GM12878 (cell line): ENCODE data around the gene TNFRSF8. TPM values are rescaled to one million over a fixed set of nuclear protein-coding genes. Genes with fewer than 3 reads are reported as not detected.
A peak's percentile ranks its signal among the peaks of the same experiment; 100 is the strongest.

ENCODE experiments used
- ATAC-seq: fragments of 200-7000 bp; cut with Tn5 transposase; 3 replicates; pipeline ENCODE4 v1.9.1; 2020; ENCODE audit warnings: mild to moderate bottlenecking, moderate library complexity
- BruUV-seq: library from RNA; stranded (reverse); fragments of 400-500 nt; replicated peaks from 2 replicates; lab custom pipeline; 2021; lab: Mats Ljungman, UMichigan
- CTCF ChIA-PET: fragments of 300-600 bp; sonication (Branson Sonifier 250); formaldehyde crosslinking; extraction: SDS; loops from one replicate; lab custom pipeline; 2021; ENCODE audit warnings: inconsistent platforms; lab: Yijun Ruan, JAX
- POLR2A ChIA-PET: fragments of 350-600 bp; formaldehyde crosslinking; extraction: SDS; loops from one replicate; lab custom pipeline; 2021; ENCODE audit warnings: inconsistent platforms; lab: Charles Lee
- RAD21 ChIA-PET: fragments of 300-600 bp; sonication (Branson Sonifier 250); formaldehyde crosslinking; loops from one replicate; lab custom pipeline; 2023; ENCODE audit warnings: antibody characterized with exemption; ENCODE audit not compliant: unreplicated experiment; lab: Charles Lee
- SMC1A ChIA-PET: fragments of 300-600 bp; sonication (Branson Sonifier 250); formaldehyde crosslinking; loops from one replicate; lab custom pipeline; 2023; ENCODE audit not compliant: unreplicated experiment, uncharacterized antibody; lab: Charles Lee
- DNase-seq: peaks from one replicate; pipeline ENCODE4 v3.0.0-alpha.2; 2011; ENCODE audit warnings: low read depth, low spot score
- FAIRE-seq: peaks from 3 replicates; lab custom pipeline; 2011; peaks lifted over from hg19 to GRCh38; lab: Jason Lieb, UNC
- H2AFZ ChIP-seq: 2 replicates; pipeline ENCODE4 v1.6.0; 2011; ENCODE audit warnings: low read depth, low read length, control low read depth; ENCODE audit not compliant: control insufficient read depth
- H3K27ac ChIP-seq: 2 replicates; pipeline ENCODE4 v1.5.1; 2011; ENCODE audit warnings: control low read depth; ENCODE audit not compliant: control insufficient read depth, insufficient read depth
- H3K27me3 ChIP-seq, 2 experiments: replicated peaks in 1 of 2; 2 replicates each; pipeline versions ENCODE4 v1.6.0 to v1.6.1; 2011; ENCODE audit warnings: low read length in 1 of 2; ENCODE audit not compliant: control insufficient read depth in 2 of 2, insufficient read depth in 2 of 2
- H3K36me3 ChIP-seq, 2 experiments: 2 replicates each; pipeline ENCODE4 v1.5.1; 2011; ENCODE audit warnings: low read length in 1 of 2; ENCODE audit not compliant: control insufficient read depth in 2 of 2, insufficient read depth in 2 of 2
- H3K4me1 ChIP-seq: 2 replicates; pipeline ENCODE4 v1.6.1; 2011; ENCODE audit warnings: mild to moderate bottlenecking, low read length, moderate library complexity, mixed read lengths; ENCODE audit not compliant: control insufficient read depth, insufficient read depth
- H3K4me2 ChIP-seq: 2 replicates; pipeline ENCODE4 v1.6.0; 2011; ENCODE audit warnings: control low read depth; ENCODE audit not compliant: control insufficient read depth, insufficient read depth
- H3K4me3 ChIP-seq: fragments of 200-600 bp; sonication (generic); 2 replicates; pipeline ENCODE4 v1.5.1; 2016
- H3K79me2 ChIP-seq: 2 replicates; pipeline ENCODE4 v1.6.0; 2011; ENCODE audit warnings: low read length; ENCODE audit not compliant: control insufficient read depth, insufficient read depth
- H3K9ac ChIP-seq: 2 replicates; pipeline ENCODE4 v1.8.0; 2011; ENCODE audit warnings: low read length, control low read depth, mixed read lengths; ENCODE audit not compliant: control insufficient read depth, insufficient read depth
- H3K9me3 ChIP-seq: replicated peaks from 3 replicates; pipeline ENCODE4 v1.5.1; 2011; ENCODE audit warnings: mild to moderate bottlenecking, low read length; ENCODE audit not compliant: control insufficient read depth, insufficient read depth
- H4K20me1 ChIP-seq: 2 replicates; pipeline ENCODE4 v1.6.0; 2011; ENCODE audit not compliant: control insufficient read depth, insufficient read depth
- BACH1 ChIP-seq: fragments of 450-650 bp; IDR thresholded peaks from 2 replicates; pipeline ENCODE4 v1.6.1; 2017; ENCODE audit warnings: mild to moderate bottlenecking, borderline replicate concordance
- CBX3 ChIP-seq: fragments of 200-600 bp; sonication (generic); IDR thresholded peaks from 2 replicates; pipeline ENCODE4 v1.6.1; 2016; ENCODE audit warnings: low read depth, borderline replicate concordance
- CEBPB ChIP-seq, 2 experiments: fragments of 150-350 bp in 1 of 2; IDR thresholded peaks; 2 replicates each; pipeline ENCODE4 v1.6.1; 2012 to 2014; ENCODE audit warnings: low read depth in 2 of 2, low read length in 2 of 2, borderline replicate concordance in 1 of 2, inconsistent platforms in 1 of 2
- HCFC1 ChIP-seq: fragments of 150-350 bp; IDR thresholded peaks from 2 replicates; pipeline ENCODE4 v1.6.1; 2014; ENCODE audit warnings: low read length
- IRF4 ChIP-seq: IDR thresholded peaks from 2 replicates; pipeline ENCODE4 v1.6.1; 2011; ENCODE audit warnings: low read depth, low read length
- NR2C1 ChIP-seq: fragments of 450-650 bp; IDR thresholded peaks from 2 replicates; pipeline ENCODE4 v1.6.1; 2017; ENCODE audit warnings: antibody characterized with exemption, mild to moderate bottlenecking, moderate library complexity
- POLR2AphosphoS5 ChIP-seq: IDR thresholded peaks from 2 replicates; pipeline ENCODE4 v1.6.1; 2011; ENCODE audit warnings: mild to moderate bottlenecking, low read length, inconsistent platforms
- POU2F2 ChIP-seq: IDR thresholded peaks from 3 replicates; pipeline ENCODE4 v1.6.1; 2011; ENCODE audit warnings: low read depth, mild to moderate bottlenecking, low read length, borderline replicate concordance
- RCOR1 ChIP-seq: conservative IDR thresholded peaks from 2 replicates; pipeline ENCODE4 v1.6.1; 2012; ENCODE audit warnings: low read depth, low read length, improper control_type of control experiment
- SMAD1 ChIP-seq: fragments of 450-650 bp; IDR thresholded peaks from 2 replicates; pipeline ENCODE4 v1.6.1; 2018; ENCODE audit warnings: mild to moderate bottlenecking, low read depth; ENCODE audit not compliant: partially characterized antibody
- SMAD5 ChIP-seq: IDR thresholded peaks from 2 replicates; pipeline ENCODE4 v1.6.1; 2016; ENCODE audit warnings: antibody characterized with exemption, low read depth
- SREBF2 ChIP-seq: IDR thresholded peaks from 2 replicates; pipeline ENCODE4 v1.6.1; 2012; ENCODE audit warnings: mild to moderate bottlenecking, low read length
- STAT3 ChIP-seq: IDR thresholded peaks from 2 replicates; pipeline ENCODE4 v1.6.1; 2011; ENCODE audit warnings: low read depth, low read length, improper control_type of control experiment
- WGBS: methylation state at CpG from one replicate; pipeline ENCODE4 v1.1.6; 2016; ENCODE audit warnings: low lambda C conversion rate; ENCODE audit not compliant: insufficient replicate concordance, insufficient coverage; ENCODE audit errors: missing lambda C conversion rate; 5-methylcytosine and 5-hydroxymethylcytosine counted together
- in situ Hi-C: fragments of 300-500 bp; cut with MboI; formaldehyde crosslinking; loops from 9 replicates; pipeline ENCODE4 v1.14.3; 2018; ENCODE audit warnings: mixed read lengths
- intact Hi-C: fragments of 100-400 bp; cut with micrococcal nuclease; formaldehyde crosslinking; loops from one replicate; pipeline ENCODE4 v1.14.2; 2022; ENCODE audit not compliant: unreplicated experiment
- polyA plus RNA-seq, 11 experiments: library from polyadenylated mRNA; depleted of rRNA in 4 of 11; unstranded in 6 of 11; stranded (reverse) in 5 of 11; fragments of >200 nt; fragmentation: Nextera tagmentation in 4 of 11; fragmentation: Illumina TruSeq in 1 of 11; extraction: Ambion mirVana in 4 of 11; extraction: Trizol in 1 of 11; gene quantifications; 1 replicate in 1 of 11; 2 replicates in 10 of 11; pipeline versions ENCODE4 v1.2.1 to v1.2.3, GENCODE V29; 2011 to 2016; ENCODE audit warnings: inconsistent platforms in 2 of 11, missing spikeins in 2 of 11, low read depth in 1 of 11
- total RNA-seq, 4 experiments: library from RNA; depleted of rRNA in 3 of 4; stranded (reverse); fragments of >200 nt in 3 of 4; fragmentation: Illumina TruSeq in 1 of 4; extraction: Trizol in 1 of 4; gene quantifications; 2 replicates each; pipeline versions ENCODE4 v1.2.1 to v1.2.3, GENCODE V29; 2013 to 2021
- TF ChIP-seq, protein P1 (sequence below): IDR thresholded peaks from 2 replicates; pipeline ENCODE4 v1.6.1; 2012; ENCODE audit warnings: mild to moderate bottlenecking, low read depth, low read length
- TF ChIP-seq, protein P2 (sequence below): fragments of 450-650 bp; IDR thresholded peaks from 2 replicates; pipeline ENCODE4 v1.6.1; 2016; ENCODE audit warnings: mild to moderate bottlenecking
- TF ChIP-seq, protein P3 (sequence below): IDR thresholded peaks from 2 replicates; pipeline ENCODE4 v1.6.1; 2012; ENCODE audit warnings: low read length, inconsistent platforms
- TF ChIP-seq, protein P4 (sequence below): fragments of 450-650 bp; IDR thresholded peaks from 2 replicates; pipeline ENCODE4 v1.6.1; 2014; ENCODE audit warnings: mild to moderate bottlenecking

Gene TNFRSF8
- total and polyA plus RNA-seq, 10 of the 15 experiments (the other 5 are each of a cell fraction or from before 2014, with no cell fraction given): 9.8 to 114 (median 58.8) TPM

DNA sequence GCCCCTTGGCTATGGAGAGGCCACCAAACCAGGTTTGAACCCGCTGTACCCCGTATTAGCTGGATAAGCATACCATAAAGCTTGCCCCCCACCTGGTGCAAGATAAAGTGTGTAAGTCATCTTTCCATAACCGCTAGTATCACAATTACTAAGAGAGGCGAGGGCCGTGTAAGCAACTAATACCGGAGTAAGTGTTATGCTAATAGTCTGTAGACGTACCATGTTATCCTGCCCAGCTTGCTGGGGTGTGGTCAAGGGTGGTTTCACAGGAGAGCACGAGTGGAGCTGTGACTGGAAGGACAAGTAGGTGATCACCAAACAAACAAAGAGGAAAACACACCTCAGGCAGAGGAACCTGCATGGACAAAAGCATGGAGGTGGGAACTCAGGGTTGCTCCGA is 100.1 kb downstream of the TNFRSF8 start:
- ChIA-PET SMC1A (interaction anchor here (0.9 to 20.8 kb wide), 6 partner anchors 9 to 38 kb away, joined by 3 to 347 read pairs (median 4); no protein-coding TSS in a partner anchor), RAD21 (interaction anchor here (0.9 to 5.1 kb wide), 4 partner anchors 15 to 93 kb away, joined by 3 to 118 read pairs (median 6); no protein-coding TSS in a partner anchor), POLR2A (interaction anchor here (0.8 to 5.2 kb wide), 6 partner anchors 9 to 103 kb away, joined by 3 to 166 read pairs (median 4); no protein-coding TSS in a partner anchor), CTCF (interaction anchor here (0.5 to 4.1 kb wide), 9 partner anchors 9 to 75 kb away, joined by 3 to 47 read pairs (median 4); no protein-coding TSS in a partner anchor)
- Histone ChIP-seq H2AFZ (no peak overlapping the region), H3K4me2 (peak overlapping the region; percentile 28), H3K79me2 (peaks cover 16% of the 10 kb centered on the region), H3K27me3 (no peaks in the 10 kb centered on the region), H3K9me3 (no peaks in the 10 kb centered on the region), H3K4me1 (peaks cover 68% of the 10 kb centered on the region), H3K36me3 (no peaks in the 10 kb centered on the region), H3K27ac (peak overlapping the region; percentile 89), H4K20me1 (no peaks in the 10 kb centered on the region), H3K9ac (peak overlapping the region; percentile 32; the same call in 1 of the 2 replicates), H3K4me3 (no peak overlapping the region)
- no TSS peak for BruUV-seq
- in situ Hi-C loops: loop anchor here (25.0 kb wide), 1 partner anchor 1574 kb away; no protein-coding TSS in a partner anchor
- peak; percentile 33 for ATAC-seq
- intact Hi-C loops: loop anchor here (2.0 to 5.0 kb wide), 3 partner anchors 14 to 116 kb away; no protein-coding TSS in a partner anchor
- FAIRE-seq: peak; percentile 59
- DNase-seq: no peak
- 4% methylated on average over 9 of the region's 9 CpGs for WGBS
- TF ChIP-seq BACH1: peak; percentile 19; the same call in 1 of the 2 replicates
- TF ChIP-seq SMAD5: no peak
- TF ChIP-seq NR2C1: no peak
- TF ChIP-seq SREBF2: no peak
- TF ChIP-seq IRF4: peak; percentile 58; the same call in 1 of the 2 replicates
- TF ChIP-seq STAT3: no peak
- TF ChIP-seq POU2F2: peak; percentile 44; the same call in 1 of the 3 replicates
- TF ChIP-seq CEBPB (IDR thresholded peaks at IDR 0.05; ENCODE audit: borderline replicate concordance in 1 of 2, low read depth in 2 of 2, low read length in 2 of 2): no peak
- TF ChIP-seq CBX3: no peak
- no peak for TF ChIP-seq SMAD1
- TF ChIP-seq, protein P1, sequence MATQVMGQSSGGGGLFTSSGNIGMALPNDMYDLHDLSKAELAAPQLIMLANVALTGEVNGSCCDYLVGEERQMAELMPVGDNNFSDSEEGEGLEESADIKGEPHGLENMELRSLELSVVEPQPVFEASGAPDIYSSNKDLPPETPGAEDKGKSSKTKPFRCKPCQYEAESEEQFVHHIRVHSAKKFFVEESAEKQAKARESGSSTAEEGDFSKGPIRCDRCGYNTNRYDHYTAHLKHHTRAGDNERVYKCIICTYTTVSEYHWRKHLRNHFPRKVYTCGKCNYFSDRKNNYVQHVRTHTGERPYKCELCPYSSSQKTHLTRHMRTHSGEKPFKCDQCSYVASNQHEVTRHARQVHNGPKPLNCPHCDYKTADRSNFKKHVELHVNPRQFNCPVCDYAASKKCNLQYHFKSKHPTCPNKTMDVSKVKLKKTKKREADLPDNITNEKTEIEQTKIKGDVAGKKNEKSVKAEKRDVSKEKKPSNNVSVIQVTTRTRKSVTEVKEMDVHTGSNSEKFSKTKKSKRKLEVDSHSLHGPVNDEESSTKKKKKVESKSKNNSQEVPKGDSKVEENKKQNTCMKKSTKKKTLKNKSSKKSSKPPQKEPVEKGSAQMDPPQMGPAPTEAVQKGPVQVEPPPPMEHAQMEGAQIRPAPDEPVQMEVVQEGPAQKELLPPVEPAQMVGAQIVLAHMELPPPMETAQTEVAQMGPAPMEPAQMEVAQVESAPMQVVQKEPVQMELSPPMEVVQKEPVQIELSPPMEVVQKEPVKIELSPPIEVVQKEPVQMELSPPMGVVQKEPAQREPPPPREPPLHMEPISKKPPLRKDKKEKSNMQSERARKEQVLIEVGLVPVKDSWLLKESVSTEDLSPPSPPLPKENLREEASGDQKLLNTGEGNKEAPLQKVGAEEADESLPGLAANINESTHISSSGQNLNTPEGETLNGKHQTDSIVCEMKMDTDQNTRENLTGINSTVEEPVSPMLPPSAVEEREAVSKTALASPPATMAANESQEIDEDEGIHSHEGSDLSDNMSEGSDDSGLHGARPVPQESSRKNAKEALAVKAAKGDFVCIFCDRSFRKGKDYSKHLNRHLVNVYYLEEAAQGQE: no peak
- TF ChIP-seq, protein P2, sequence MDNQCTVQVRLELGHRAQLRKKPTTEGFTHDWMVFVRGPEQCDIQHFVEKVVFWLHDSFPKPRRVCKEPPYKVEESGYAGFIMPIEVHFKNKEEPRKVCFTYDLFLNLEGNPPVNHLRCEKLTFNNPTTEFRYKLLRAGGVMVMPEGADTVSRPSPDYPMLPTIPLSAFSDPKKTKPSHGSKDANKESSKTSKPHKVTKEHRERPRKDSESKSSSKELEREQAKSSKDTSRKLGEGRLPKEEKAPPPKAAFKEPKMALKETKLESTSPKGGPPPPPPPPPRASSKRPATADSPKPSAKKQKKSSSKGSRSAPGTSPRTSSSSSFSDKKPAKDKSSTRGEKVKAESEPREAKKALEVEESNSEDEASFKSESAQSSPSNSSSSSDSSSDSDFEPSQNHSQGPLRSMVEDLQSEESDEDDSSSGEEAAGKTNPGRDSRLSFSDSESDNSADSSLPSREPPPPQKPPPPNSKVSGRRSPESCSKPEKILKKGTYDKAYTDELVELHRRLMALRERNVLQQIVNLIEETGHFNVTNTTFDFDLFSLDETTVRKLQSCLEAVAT: no peak
- TF ChIP-seq HCFC1: no peak
- TF ChIP-seq, protein P3, sequence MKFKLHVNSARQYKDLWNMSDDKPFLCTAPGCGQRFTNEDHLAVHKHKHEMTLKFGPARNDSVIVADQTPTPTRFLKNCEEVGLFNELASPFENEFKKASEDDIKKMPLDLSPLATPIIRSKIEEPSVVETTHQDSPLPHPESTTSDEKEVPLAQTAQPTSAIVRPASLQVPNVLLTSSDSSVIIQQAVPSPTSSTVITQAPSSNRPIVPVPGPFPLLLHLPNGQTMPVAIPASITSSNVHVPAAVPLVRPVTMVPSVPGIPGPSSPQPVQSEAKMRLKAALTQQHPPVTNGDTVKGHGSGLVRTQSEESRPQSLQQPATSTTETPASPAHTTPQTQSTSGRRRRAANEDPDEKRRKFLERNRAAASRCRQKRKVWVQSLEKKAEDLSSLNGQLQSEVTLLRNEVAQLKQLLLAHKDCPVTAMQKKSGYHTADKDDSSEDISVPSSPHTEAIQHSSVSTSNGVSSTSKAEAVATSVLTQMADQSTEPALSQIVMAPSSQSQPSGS: no peak
- TF ChIP-seq POLR2AphosphoS5: no peak
- TF ChIP-seq RCOR1: no peak
- TF ChIP-seq, protein P4, sequence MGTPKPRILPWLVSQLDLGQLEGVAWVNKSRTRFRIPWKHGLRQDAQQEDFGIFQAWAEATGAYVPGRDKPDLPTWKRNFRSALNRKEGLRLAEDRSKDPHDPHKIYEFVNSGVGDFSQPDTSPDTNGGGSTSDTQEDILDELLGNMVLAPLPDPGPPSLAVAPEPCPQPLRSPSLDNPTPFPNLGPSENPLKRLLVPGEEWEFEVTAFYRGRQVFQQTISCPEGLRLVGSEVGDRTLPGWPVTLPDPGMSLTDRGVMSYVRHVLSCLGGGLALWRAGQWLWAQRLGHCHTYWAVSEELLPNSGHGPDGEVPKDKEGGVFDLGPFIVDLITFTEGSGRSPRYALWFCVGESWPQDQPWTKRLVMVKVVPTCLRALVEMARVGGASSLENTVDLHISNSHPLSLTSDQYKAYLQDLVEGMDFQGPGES: no peak
